Vagina (tissue), 2 donors: ENCODE measurements around the gene RGL1. TPM values are rescaled to one million over a fixed set of nuclear protein-coding genes. Genes with fewer than 3 reads are reported as not detected.

Experiments used
- DNase-seq, 2 donors: peaks; one replicate each; pipeline ENCODE4 v3.0.0-alpha.2; 2017; ENCODE audit errors: extremely low spot score in 2 of 2
- H3K27ac ChIP-seq: fragments of 200-600 bp; sonication (generic); one replicate; pipeline ENCODE4 v1.5.1; 2019
- H3K27me3 ChIP-seq: fragments of 200-600 bp; sonication (generic); one replicate; pipeline ENCODE4 v1.5.1; 2019
- H3K36me3 ChIP-seq, 2 donors: fragments of 200-600 bp; sonication (generic); one replicate each; pipeline ENCODE4 v1.5.1; 2017 to 2019
- H3K4me1 ChIP-seq: fragments of 200-600 bp; sonication (generic); one replicate; pipeline ENCODE4 v1.5.1; 2019
- H3K4me3 ChIP-seq, 2 donors: fragments of 200-600 bp; sonication (generic); 1 replicate in 1 of 2; 2 replicates in 1 of 2; pipeline ENCODE4 v1.5.1; 2016 to 2019
- H3K9me3 ChIP-seq: fragments of 200-600 bp; sonication (generic); one replicate; pipeline ENCODE4 v1.5.1; 2019
- CTCF ChIP-seq, 3 experiments: fragments of 450-650 bp in 2 of 3; fragments of 200-600 bp in 1 of 3; sonication (generic) in 1 of 3; IDR thresholded peaks; one replicate each; pipeline ENCODE4 v1.5.1; 2017 to 2019; ENCODE audit warnings: antibody characterized with exemption in 3 of 3, mild to moderate bottlenecking in 2 of 3, moderate library complexity in 2 of 3
- POLR2A ChIP-seq, 2 donors: fragments of 450-650 bp; IDR thresholded peaks; one replicate each; pipeline ENCODE4 v1.6.1; 2017; ENCODE audit warnings: antibody characterized with exemption in 2 of 2, mild to moderate bottlenecking in 2 of 2, moderate library complexity in 2 of 2
- POLR2AphosphoS5 ChIP-seq, 2 donors: sonication (generic); formaldehyde crosslinking; IDR thresholded peaks; one replicate each; pipeline ENCODE4 v1.9.0; 2017; ENCODE audit warnings: antibody characterized with exemption in 2 of 2, mild to moderate bottlenecking in 2 of 2, low read depth in 1 of 2; ENCODE audit not compliant: insufficient read depth in 1 of 2
- intact Hi-C: fragments of 100-400 bp; cut with DNase I; formaldehyde crosslinking; loops from one replicate; pipeline ENCODE4 v1.15.1; 2023
- total RNA-seq: library from RNA; depleted of rRNA; stranded (reverse); fragments of >200 nt; gene quantifications from one replicate; pipeline ENCODE4 v1.2.3, GENCODE V29; 2016

RGL1 gene
- total RNA-seq, 1 donor from 2014 or later, result 23.1 TPM

GRCh38 chr1:183905508-183906113 is 100.7 kb downstream of the RGL1 start:
- Histone ChIP-seq H3K4me1 (no peaks in the 10 kb centered on the region), H3K27ac (no peak overlapping the region), H3K27me3 (no peaks in the 10 kb centered on the region), H3K36me3 (peaks cover 0 to 32% of the 10 kb centered on the region in 2 donors), H3K9me3 (no peaks in the 10 kb centered on the region), H3K4me3 (no peak overlapping the region)
- intact Hi-C loops, result no loop called here
- no peak for DNase-seq
- TF ChIP-seq CTCF (IDR thresholded peaks at IDR 0.05) (no peak), POLR2A (IDR thresholded peaks at IDR 0.05) (no peak), POLR2AphosphoS5 (IDR thresholded peaks at IDR 0.05; ENCODE audit: insufficient read depth in 1 of 2, low read depth in 1 of 2) (no peak)

- TF ChIP-seq CTCF (IDR thresholded peaks at IDR 0.05), result no peak
- no peak for TF ChIP-seq POLR2A (IDR thresholded peaks at IDR 0.05)
- no peak for TF ChIP-seq POLR2AphosphoS5 (IDR thresholded peaks at IDR 0.05; ENCODE audit: insufficient read depth in 1 of 2, low read depth in 1 of 2)
- intact Hi-C loops, result no loop called here
- Histone ChIP-seq H3K4me1 (no peaks in the 10 kb centered on the region), H3K36me3 (peaks cover 0 to 35% of the 10 kb centered on the region in 2 donors), H3K27me3 (no peaks in the 10 kb centered on the region), H3K27ac (no peak overlapping the region), H3K4me3 (no peak overlapping the region), H3K9me3 (no peaks in the 10 kb centered on the region)
- no peak for DNase-seq
Observed at GRCh38 chr1:183907070-183907469, 102.2 kb downstream of the RGL1 start.

GRCh38 chr1:183908079-183908478 is 103.2 kb downstream of the RGL1 start:
- TF ChIP-seq POLR2A (IDR thresholded peaks at IDR 0.05) (no peak), CTCF (IDR thresholded peaks at IDR 0.05) (no peak), POLR2AphosphoS5 (IDR thresholded peaks at IDR 0.05; ENCODE audit: insufficient read depth in 1 of 2, low read depth in 1 of 2) (no peak)
- intact Hi-C loops, result no loop called here
- no peaks in the 10 kb centered on the region for H3K9me3 ChIP-seq
- no peaks in the 10 kb centered on the region for H3K27me3 ChIP-seq
- peaks cover 0 to 41% of the 10 kb centered on the region in 2 donors for H3K36me3 ChIP-seq
- H3K4me3 ChIP-seq, result no peak overlapping the region
- no peak overlapping the region for H3K27ac ChIP-seq
- no peaks in the 10 kb centered on the region for H3K4me1 ChIP-seq
- DNase-seq, result no peak

GRCh38 chr1:183909672-183910071 is 104.8 kb downstream of the RGL1 start:
- no peak overlapping the region for H3K27ac ChIP-seq
- no peak overlapping the region for H3K4me3 ChIP-seq
- no peaks in the 10 kb centered on the region for H3K4me1 ChIP-seq
- TF ChIP-seq POLR2AphosphoS5 (IDR thresholded peaks at IDR 0.05; ENCODE audit: insufficient read depth in 1 of 2, low read depth in 1 of 2) (no peak), POLR2A (IDR thresholded peaks at IDR 0.05) (no peak), CTCF (IDR thresholded peaks at IDR 0.05) (no peak)
- no peak for DNase-seq
- peaks cover 0 to 41% of the 10 kb centered on the region in 2 donors for H3K36me3 ChIP-seq
- intact Hi-C loops, result no loop called here
- H3K27me3 ChIP-seq, result no peaks in the 10 kb centered on the region
- no peaks in the 10 kb centered on the region for H3K9me3 ChIP-seq

GRCh38 chr1:183910845-183911244 is 105.9 kb downstream of the RGL1 start:
- peaks cover 7% of the 10 kb centered on the region for H3K4me1 ChIP-seq
- H3K9me3 ChIP-seq, result no peaks in the 10 kb centered on the region
- no peaks in the 10 kb centered on the region for H3K27me3 ChIP-seq
- no peak overlapping the region for H3K27ac ChIP-seq
- intact Hi-C loops, result no loop called here
- H3K4me3 ChIP-seq, result no peak overlapping the region
- no peak for TF ChIP-seq POLR2AphosphoS5 (IDR thresholded peaks at IDR 0.05; ENCODE audit: insufficient read depth in 1 of 2, low read depth in 1 of 2)
- peaks cover 0 to 37% of the 10 kb centered on the region in 2 donors for H3K36me3 ChIP-seq
- DNase-seq, result no peak
